CD14-positive monocyte (primary cell): ENCODE data around the gene TTC12. TPM values are rescaled to one million over a fixed set of nuclear protein-coding genes. Genes with fewer than 3 reads are reported as not detected.

Source experiments
- DNase-seq, 3 donors: peaks; one replicate each; pipeline ENCODE4 v3.0.0-alpha.2; 2011 to 2022
- H2AFZ ChIP-seq: 2 replicates; pipeline ENCODE4 v1.6.0; 2012; ENCODE audit warnings: mild to moderate bottlenecking, low read depth, low read length, inconsistent platforms; ENCODE audit not compliant: insufficient read depth, poor library complexity, severe bottlenecking
- H3K27ac ChIP-seq, 2 donors: 1 replicate in 1 of 2; 2 replicates in 1 of 2; pipeline ENCODE4 v1.5.1; 2012 to 2013; ENCODE audit warnings: low read length in 2 of 2, control low read depth in 1 of 2, inconsistent platforms in 1 of 2, low read depth in 1 of 2, mild to moderate bottlenecking in 1 of 2
- H3K27me3 ChIP-seq, 2 donors: one replicate each; pipeline versions ENCODE4 v1.6.0 to v1.6.1; 2011 to 2013; ENCODE audit warnings: low read length in 2 of 2; ENCODE audit not compliant: control insufficient read depth in 2 of 2, insufficient read depth in 2 of 2
- H3K36me3 ChIP-seq, 2 donors: replicated peaks in 1 of 2; 1 replicate in 1 of 2; 2 replicates in 1 of 2; pipeline versions ENCODE4 v1.5.1 to v1.6.1; 2012 to 2013; ENCODE audit warnings: low read length in 2 of 2, control low read depth in 1 of 2, inconsistent platforms in 1 of 2, mild to moderate bottlenecking in 1 of 2; ENCODE audit not compliant: insufficient read depth in 2 of 2, control insufficient read depth in 1 of 2
- H3K4me1 ChIP-seq, 2 donors: 1 replicate in 1 of 2; 2 replicates in 1 of 2; pipeline versions ENCODE4 v1.5.1 to v1.6.1; 2012 to 2013; ENCODE audit warnings: low read length in 2 of 2, control low read depth in 1 of 2, inconsistent platforms in 1 of 2, mild to moderate bottlenecking in 1 of 2, moderate library complexity in 1 of 2; ENCODE audit not compliant: insufficient read depth in 2 of 2, control insufficient read depth in 1 of 2
- H3K4me2 ChIP-seq: replicated peaks from 2 replicates; pipeline ENCODE3; 2012; ENCODE audit warnings: low read length, moderate library complexity, mild to moderate bottlenecking; ENCODE audit not compliant: poor library complexity, severe bottlenecking; ENCODE audit errors: extremely low read depth
- H3K4me3 ChIP-seq, 3 experiments: fragments of 200-600 bp in 1 of 3; sonication (generic) in 1 of 3; replicated peaks in 1 of 3; 1 replicate in 2 of 3; 2 replicates in 1 of 3; pipeline ENCODE4 v1.5.1; 2011 to 2013; ENCODE audit warnings: low read length in 3 of 3, mild to moderate bottlenecking in 3 of 3, control low read depth in 2 of 3, low read depth in 2 of 3, inconsistent platforms in 1 of 3, moderate library complexity in 1 of 3
- H3K79me2 ChIP-seq: 2 replicates; pipeline ENCODE4 v1.6.0; 2012; ENCODE audit warnings: mild to moderate bottlenecking, control low read depth, inconsistent platforms, low read length, moderate library complexity; ENCODE audit not compliant: insufficient read depth
- H3K9ac ChIP-seq: 2 replicates; pipeline ENCODE4 v1.6.0; 2017; ENCODE audit warnings: low read length, mild to moderate bottlenecking; ENCODE audit not compliant: insufficient read depth, poor library complexity, severe bottlenecking
- H3K9me3 ChIP-seq, 2 donors: replicated peaks in 1 of 2; 1 replicate in 1 of 2; 2 replicates in 1 of 2; pipeline versions ENCODE4 v1.5.1 to v1.6.1; 2012 to 2013; ENCODE audit warnings: low read length in 2 of 2, control low read depth in 1 of 2; ENCODE audit not compliant: control insufficient read depth in 1 of 2, insufficient read depth in 1 of 2
- H4K20me1 ChIP-seq: 2 replicates; pipeline ENCODE4 v1.6.0; 2012; ENCODE audit warnings: mild to moderate bottlenecking, low read length, control low read depth, moderate library complexity; ENCODE audit not compliant: insufficient read depth
- H3K27ac Mint-ChIP-seq, 7 donors: one replicate each; pipeline ENCODE4 v1.8.0; 2020; ENCODE audit warnings: mild to moderate bottlenecking in 7 of 7, mixed read lengths in 7 of 7, moderate library complexity in 6 of 7, inconsistent platforms in 2 of 7
- H3K27me3 Mint-ChIP-seq, 3 donors: one replicate each; pipeline ENCODE4 v1.8.0; 2021 to 2022; ENCODE audit warnings: low read depth in 3 of 3, mild to moderate bottlenecking in 3 of 3, mixed read lengths in 3 of 3, moderate library complexity in 3 of 3, inconsistent platforms in 1 of 3
- H3K36me3 Mint-ChIP-seq, 2 donors: one replicate each; pipeline ENCODE4 v1.8.0; 2020; ENCODE audit warnings: mixed read lengths in 2 of 2, inconsistent platforms in 1 of 2, mild to moderate bottlenecking in 1 of 2
- H3K4me1 Mint-ChIP-seq: one replicate; pipeline ENCODE4 v1.8.0; 2020; ENCODE audit warnings: mild to moderate bottlenecking, mixed read lengths
- H3K4me3 Mint-ChIP-seq, 2 donors: one replicate each; pipeline ENCODE4 v1.8.0; 2020; ENCODE audit warnings: mild to moderate bottlenecking in 2 of 2, mixed read lengths in 2 of 2, moderate library complexity in 1 of 2
- H3K9me3 Mint-ChIP-seq, 7 donors: one replicate each; pipeline ENCODE4 v1.8.0; 2020 to 2022; ENCODE audit warnings: mixed read lengths in 7 of 7, mild to moderate bottlenecking in 6 of 7, moderate library complexity in 6 of 7, inconsistent platforms in 2 of 7
- CTCF ChIP-seq: fragments of 200-600 bp; IDR thresholded peaks from one replicate; pipeline ENCODE4 v1.8.0; 2022; ENCODE audit warnings: antibody characterized with exemption, mild to moderate bottlenecking
- WGBS: methylation state at CpG from one replicate; pipeline ENCODE4 v1.1.5; 2013; ENCODE audit warnings: missing lambda C conversion rate; ENCODE audit not compliant: insufficient coverage; 5-methylcytosine and 5-hydroxymethylcytosine counted together
- intact Hi-C, 2 donors: fragments of 100-400 bp; cut with micrococcal nuclease; formaldehyde crosslinking; loops; one replicate each; pipeline versions ENCODE4 v1.15.0 to v1.15.1; 2023
- polyA plus RNA-seq, 3 donors: library from polyadenylated mRNA; depleted of rRNA in 1 of 3; unstranded in 2 of 3; stranded (reverse) in 1 of 3; fragments of 300-500 nt in 2 of 3; fragments of >200 nt in 1 of 3; fragmentation: Illumina TruSeq in 2 of 3; gene quantifications; 1 replicate in 2 of 3; 2 replicates in 1 of 3; pipeline ENCODE4 v1.2.3, GENCODE V29; 2012 to 2021

Gene TTC12
- polyA plus RNA-seq, 3 donors: 1.7 to 3.0 (median 2.4) TPM

GRCh38 chr11:113407163-113407562 lies 92.8 kb downstream of the TTC12 start:
- no peak overlapping the region for H3K27ac ChIP-seq
- intact Hi-C loops: no loop called here
- WGBS: 65% methylated on average over 3 of the region's 3 CpGs
- H3K27me3 Mint-ChIP-seq: peaks cover 4 to 10% (median 7%) of the 10 kb centered on the region in 3 donors
- no peaks in the 10 kb centered on the region for H3K4me1 ChIP-seq
- no peaks in the 10 kb centered on the region for H3K27me3 ChIP-seq
- peaks cover 0 to 5% (median 0%) of the 10 kb centered on the region in 7 donors for H3K9me3 Mint-ChIP-seq
- H3K27ac Mint-ChIP-seq: no peak overlapping the region
- no peak overlapping the region for H3K4me3 ChIP-seq
- no peaks in the 10 kb centered on the region for H3K9me3 ChIP-seq
- no peaks in the 10 kb centered on the region for H3K79me2 ChIP-seq
- no peaks in the 10 kb centered on the region for H3K36me3 ChIP-seq
- no peak overlapping the region for H2AFZ ChIP-seq
- H3K4me3 Mint-ChIP-seq: no peak overlapping the region
- no peaks in the 10 kb centered on the region for H3K36me3 Mint-ChIP-seq
- H3K4me1 Mint-ChIP-seq: no peaks in the 10 kb centered on the region
- no peak overlapping the region for H3K9ac ChIP-seq
- no peak overlapping the region for H3K4me2 ChIP-seq
- TF ChIP-seq CTCF: no peak
- H4K20me1 ChIP-seq: no peaks in the 10 kb centered on the region
- no peak for DNase-seq

- WGBS: 80% methylated on average over 3 of the region's 9 CpGs
- intact Hi-C loops: no loop called here
- no peaks in the 10 kb centered on the region for H3K27me3 ChIP-seq
- Mint-ChIP-seq H3K36me3 (no peaks in the 10 kb centered on the region), H3K4me3 (no peak overlapping the region), H3K9me3 (peaks cover 0 to 5% (median 0%) of the 10 kb centered on the region in 7 donors), H3K4me1 (no peaks in the 10 kb centered on the region), H3K27ac (no peak overlapping the region), H3K27me3 (peaks cover 4 to 12% (median 6%) of the 10 kb centered on the region in 3 donors)
- DNase-seq: no peak
- no peaks in the 10 kb centered on the region for H3K9me3 ChIP-seq
- H4K20me1 ChIP-seq: no peaks in the 10 kb centered on the region
- H2AFZ ChIP-seq: no peak overlapping the region
- no peaks in the 10 kb centered on the region for H3K4me1 ChIP-seq
- H3K4me2 ChIP-seq: no peak overlapping the region
- H3K36me3 ChIP-seq: no peaks in the 10 kb centered on the region
- no peaks in the 10 kb centered on the region for H3K79me2 ChIP-seq
- no peak overlapping the region for H3K27ac ChIP-seq
- no peak overlapping the region for H3K9ac ChIP-seq
- H3K4me3 ChIP-seq: no peak overlapping the region
- no peak for TF ChIP-seq CTCF
These were observed 93.8 kb downstream of the TTC12 start for GRCh38 chr11:113408206-113408605.
